Heart left ventricle (tissue), 16 donors: Measurements from ENCODE around the gene MAML2. TPM values are rescaled to one million over a fixed set of nuclear protein-coding genes. Genes with fewer than 3 reads are reported as not detected.

ENCODE experiments used
- ATAC-seq, 4 donors: fragments of 200-7000 bp; cut with Tn5 transposase; one replicate each; pipeline ENCODE4 v1.9.1; 2020 to 2022; ENCODE audit warnings: moderate library complexity in 4 of 4, mild to moderate bottlenecking in 3 of 4, moderate number of reproducible peaks in 1 of 4
- DNase-seq, 5 donors: peaks; one replicate each; pipeline ENCODE4 v3.0.0-alpha.2; 2020
- H3K27ac ChIP-seq, 12 donors: fragments of 200-600 bp; sonication (generic) in 4 of 12; one replicate each; pipeline versions ENCODE4 v1.5.0 to v1.8.0; 2016 to 2022; ENCODE audit warnings: mild to moderate bottlenecking in 2 of 12
- H3K27me3 ChIP-seq, 9 donors: fragments of 200-600 bp; sonication (generic) in 2 of 9; one replicate each; pipeline versions ENCODE4 v1.5.1 to v1.8.0; 2016 to 2022; ENCODE audit warnings: mild to moderate bottlenecking in 3 of 9
- H3K36me3 ChIP-seq, 9 donors: fragments of 200-600 bp; sonication (generic) in 2 of 9; one replicate each; pipeline versions ENCODE4 v1.5.0 to v1.8.0; 2018 to 2022; ENCODE audit warnings: mild to moderate bottlenecking in 2 of 9
- H3K4me1 ChIP-seq, 12 donors: fragments of 200-600 bp; sonication (generic) in 4 of 12; one replicate each; pipeline versions ENCODE4 v1.5.0 to v1.8.0; 2016 to 2022; ENCODE audit warnings: mild to moderate bottlenecking in 3 of 12
- H3K4me3 ChIP-seq, 12 donors: fragments of 200-600 bp; sonication (generic) in 4 of 12; one replicate each; pipeline versions ENCODE4 v1.5.0 to v1.8.0; 2017 to 2022; ENCODE audit warnings: mild to moderate bottlenecking in 9 of 12, moderate library complexity in 4 of 12
- H3K9me3 ChIP-seq, 12 donors: fragments of 200-600 bp; sonication (generic) in 4 of 12; one replicate each; pipeline versions ENCODE4 v1.5.0 to v1.8.0; 2016 to 2022; ENCODE audit warnings: mild to moderate bottlenecking in 1 of 12
- POLR2A ChIP-seq, 2 donors: fragments of 450-650 bp; IDR thresholded peaks; one replicate each; pipeline ENCODE4 v1.6.1; 2017; ENCODE audit warnings: antibody characterized with exemption in 2 of 2, mild to moderate bottlenecking in 2 of 2, moderate library complexity in 2 of 2
- WGBS, 4 donors: extraction: QIAGEN DNeasy Blood & Tissue Kit in 2 of 4; methylation state at CpG; one replicate each; pipeline versions ENCODE4 v1.1.5 to v1.1.7; 2013 to 2018; 5-methylcytosine and 5-hydroxymethylcytosine counted together
- intact Hi-C, 10 donors: fragments of 100-400 bp; cut with DNase I; formaldehyde crosslinking; loops; one replicate each; pipeline versions ENCODE4 v1.11.1 to v1.14.2; 2022
- polyA plus RNA-seq, 2 donors: library from polyadenylated mRNA; stranded (reverse); fragments of 200-250 nt; gene quantifications; one replicate each; pipeline ENCODE4 v1.2.3, GENCODE V29; 2013
- total RNA-seq, 9 donors: library from RNA; depleted of rRNA in 2 of 9; stranded (reverse); fragments of >200 nt in 2 of 9; fragmentation: NEBNext Ultra II Directional in 3 of 9; extraction: Animal tissue kit (Norgen Biotek cat#: 25700) in 3 of 9; gene quantifications; one replicate each; pipeline versions ENCODE4 v1.1.0 to v1.2.4, GENCODE V29; 2016 to 2023
- TF ChIP-seq, protein P1 (sequence below), 12 donors: fragments of 200-600 bp; sonication (generic) in 4 of 12; IDR thresholded peaks; one replicate each; pipeline versions ENCODE4 v1.5.0 to v1.8.0; 2018 to 2022; ENCODE audit warnings: antibody characterized with exemption in 12 of 12, mild to moderate bottlenecking in 5 of 12
- donor health status: ischemic (EF 13 %, LVEDD 7.1; RV severe dilation, severe dysfunction).
- donor health status: healthy with polysubstance abuse.
- donor health status: DM: no; HTN: yes; CAD: no.
- donor health status: DM: no; HTN: no; CAD: no.
- donor health status: ischemic (EF 25% LVEDD 6.9; RV normal size, moderate dysfunction).
- donor health status: ischemic (EF 25% LVEDD 5.7; RV mildly dilated, moderate dysfunction).
- donor health status: healthy.
- donor health status: DM: yes; HTN: yes; CAD: no.
- donor health status: ischemic (EF 35%, LVEDD 5.7; RV mildly dilated, moderate dysfunction).
- donor health status: nonischemic (EF 11% LVEDD 7.7; RV severe dilation, severe dysfunction).
- donor health status: DM: yes; HTN: yes; CAD: no.
- donor health status: PGD.
- donor health status: ischemic (EF 29% LVEDD 5.4; RV normal size, mild dysfunction).
- donor health status: nonischemic (EF 23%, LVEDD 6.1; RV moderate dilation, normal function).

Gene MAML2
- total and polyA plus RNA-seq, 11 donors: 1.3 to 10.8 (median 4.8) TPM

- Histone ChIP-seq H3K9me3 (no peaks in the 10 kb centered on the region), H3K4me3 (no peak overlapping the region), H3K36me3 (no peaks in the 10 kb centered on the region), H3K27ac (peak overlapping the region in 1 of 12 donors; percentile 19), H3K27me3 (no peaks in the 10 kb centered on the region), H3K4me1 (peaks cover 5 to 92% (median 57%) of the 10 kb centered on the region in 12 donors)
- ATAC-seq (no peak), DNase-seq (no peak)
- intact Hi-C loops: no loop called here
- WGBS, 4 donors: 76 to 86% (median 78%) methylated on average over 1 of the region's 1 CpG
- TF ChIP-seq POLR2A (IDR thresholded peaks at IDR 0.05): no peak
- TF ChIP-seq, protein P1, sequence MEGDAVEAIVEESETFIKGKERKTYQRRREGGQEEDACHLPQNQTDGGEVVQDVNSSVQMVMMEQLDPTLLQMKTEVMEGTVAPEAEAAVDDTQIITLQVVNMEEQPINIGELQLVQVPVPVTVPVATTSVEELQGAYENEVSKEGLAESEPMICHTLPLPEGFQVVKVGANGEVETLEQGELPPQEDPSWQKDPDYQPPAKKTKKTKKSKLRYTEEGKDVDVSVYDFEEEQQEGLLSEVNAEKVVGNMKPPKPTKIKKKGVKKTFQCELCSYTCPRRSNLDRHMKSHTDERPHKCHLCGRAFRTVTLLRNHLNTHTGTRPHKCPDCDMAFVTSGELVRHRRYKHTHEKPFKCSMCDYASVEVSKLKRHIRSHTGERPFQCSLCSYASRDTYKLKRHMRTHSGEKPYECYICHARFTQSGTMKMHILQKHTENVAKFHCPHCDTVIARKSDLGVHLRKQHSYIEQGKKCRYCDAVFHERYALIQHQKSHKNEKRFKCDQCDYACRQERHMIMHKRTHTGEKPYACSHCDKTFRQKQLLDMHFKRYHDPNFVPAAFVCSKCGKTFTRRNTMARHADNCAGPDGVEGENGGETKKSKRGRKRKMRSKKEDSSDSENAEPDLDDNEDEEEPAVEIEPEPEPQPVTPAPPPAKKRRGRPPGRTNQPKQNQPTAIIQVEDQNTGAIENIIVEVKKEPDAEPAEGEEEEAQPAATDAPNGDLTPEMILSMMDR (IDR thresholded peaks at IDR 0.05): no peak
Measured at GRCh38 chr11:96310236-96310635, 32.8 kb downstream of the MAML2 start.

DNA sequence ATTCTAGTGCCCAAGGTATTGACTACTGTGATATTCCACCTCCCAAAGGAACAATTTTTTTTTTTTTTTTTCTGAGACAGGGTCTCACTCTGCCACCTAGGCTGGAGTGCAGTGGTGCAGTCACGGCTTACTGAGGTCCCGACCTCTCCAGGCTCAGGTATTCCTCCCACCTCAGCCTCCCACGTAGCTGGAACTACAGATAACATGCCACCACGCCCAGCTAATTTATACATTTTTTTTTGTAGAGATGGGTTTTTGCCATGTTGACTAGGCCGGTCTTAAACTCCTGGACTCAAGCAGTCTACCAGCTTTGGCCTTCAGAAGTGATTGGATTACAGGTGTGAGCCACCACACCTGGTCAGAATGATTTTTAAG, 33.4 kb downstream of the MAML2 start:
- ATAC-seq: no peak
- 77 to 97% (median 91%) methylated on average over 5 of the region's 5 CpGs for WGBS, 4 donors
- Histone ChIP-seq H3K9me3 (no peaks in the 10 kb centered on the region), H3K27ac (peak overlapping the region in 4 of 12 donors; percentile 70 to 85 (median 74)), H3K4me3 (no peak overlapping the region), H3K27me3 (no peaks in the 10 kb centered on the region), H3K36me3 (no peaks in the 10 kb centered on the region), H3K4me1 (peaks cover 5 to 92% (median 52%) of the 10 kb centered on the region in 12 donors)
- intact Hi-C loops: loop anchor here in 2 of 10 donors (5.0 to 10.0 kb wide), 2 partner anchors 33 to 55 kb away; partner anchors contain the start of gene MAML2 (in 2 of the 2)
- DNase-seq: no peak
- no peak for TF ChIP-seq POLR2A (IDR thresholded peaks at IDR 0.05)
- TF ChIP-seq, protein P1 (IDR thresholded peaks at IDR 0.05): no peak

GRCh38 chr11:96309016-96309642, 33.9 kb downstream of the MAML2 start:
- H3K27ac ChIP-seq: peak overlapping the region in 9 of 12 donors; percentile 16 to 85 (median 73)
- no peaks in the 10 kb centered on the region for H3K36me3 ChIP-seq
- H3K4me3 ChIP-seq: no peak overlapping the region
- WGBS, 4 donors: 84 to 92% (median 86%) methylated on average over 2 of the region's 2 CpGs
- DNase-seq (no peak), ATAC-seq (no peak)
- H3K9me3 ChIP-seq: no peaks in the 10 kb centered on the region
- intact Hi-C loops: loop anchor here in 2 of 10 donors (5.0 to 10.0 kb wide), 2 partner anchors 33 to 54 kb away; partner anchors contain the start of gene MAML2 (in 2 of the 2)
- no peaks in the 10 kb centered on the region for H3K27me3 ChIP-seq
- TF ChIP-seq, protein P1 (IDR thresholded peaks at IDR 0.05): peak in 1 of 12 donors; percentile 8
- no peak for TF ChIP-seq POLR2A (IDR thresholded peaks at IDR 0.05)
- H3K4me1 ChIP-seq: peaks cover 5 to 92% (median 47%) of the 10 kb centered on the region in 12 donors

GRCh38 chr11:96307776-96308140, 35.2 kb downstream of the MAML2 start:
- Histone ChIP-seq H3K9me3 (no peaks in the 10 kb centered on the region), H3K27ac (peak overlapping the region; percentile 34 to 85 (median 76)), H3K4me3 (peak overlapping the region in 10 of 12 donors; percentile 13 to 48 (median 35)), H3K4me1 (peaks cover 9 to 92% (median 48%) of the 10 kb centered on the region in 12 donors), H3K27me3 (no peaks in the 10 kb centered on the region), H3K36me3 (no peaks in the 10 kb centered on the region)
- TF ChIP-seq, protein P1 (IDR thresholded peaks at IDR 0.05): no peak
- no peak for TF ChIP-seq POLR2A (IDR thresholded peaks at IDR 0.05)
- ATAC-seq: peak; percentile 35 to 66 (median 54)
- no peak for DNase-seq
- intact Hi-C loops: loop anchor here in 3 of 10 donors (2.0 to 10.0 kb wide), 3 partner anchors 35 to 53 kb away; partner anchors contain the start of gene MAML2 (in 3 of the 3)
- 40 to 58% (median 49%) methylated on average over 3 of the region's 3 CpGs for WGBS, 4 donors
